ENCODE results near the gene PTBP1. TPM values are rescaled to one million over a fixed set of nuclear protein-coding genes. Genes with fewer than 3 reads are reported as not detected.

Gene PTBP1
- total and polyA plus RNA-seq, 9 of the 15 experiments (the other 6 are each of a cell fraction or from before 2014, with no cell fraction given) = 14.0 to 759 (median 234) TPM

DNA sequence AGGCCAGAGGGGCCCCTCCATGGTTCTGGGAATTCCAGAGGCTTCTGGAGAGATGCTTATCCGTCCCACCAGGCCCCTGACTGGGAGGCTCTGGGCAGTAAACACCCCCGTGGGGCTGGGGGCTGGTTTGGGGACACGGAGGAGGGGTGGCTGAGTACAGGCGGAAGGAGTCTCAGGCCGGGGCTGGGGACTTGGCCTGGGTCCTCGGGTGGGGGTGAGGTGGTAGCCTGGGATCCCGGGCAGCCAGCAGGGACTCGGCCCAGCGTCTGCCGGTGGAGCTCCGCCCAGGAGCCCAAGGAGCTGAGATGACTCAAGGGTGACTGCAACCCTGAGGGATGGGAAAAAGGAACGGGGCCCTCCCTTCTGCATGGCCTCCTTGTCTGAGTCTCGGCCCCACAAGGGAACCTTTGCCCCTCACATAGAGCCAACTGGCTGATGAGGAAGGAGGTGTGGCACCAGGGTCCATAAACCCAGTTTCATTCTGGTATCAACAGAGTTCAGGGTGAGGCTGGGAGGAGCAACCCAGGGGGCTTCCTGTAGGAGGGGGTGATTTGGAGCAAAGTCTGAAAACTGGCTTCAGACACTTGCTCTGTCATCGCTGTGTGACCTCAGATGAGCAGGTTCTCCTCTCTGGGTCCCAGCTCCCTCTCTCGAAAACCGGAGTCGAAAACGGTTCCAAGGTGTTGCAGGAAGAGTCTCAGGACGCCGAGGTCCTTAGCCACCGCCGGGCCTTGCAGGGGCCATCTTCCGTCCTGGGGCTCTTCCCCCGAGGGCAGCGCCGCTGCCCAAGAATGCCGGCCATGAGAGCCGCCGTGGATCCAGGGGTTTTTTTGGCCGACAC is 45.5 kb upstream of the PTBP1 start:
- ChIA-PET POLR2A (interaction anchor here (0.6 kb wide), 1 partner anchor 104 kb away, joined by 3 read pairs; no protein-coding TSS in a partner anchor), CTCF (ENCODE audit: low intra/inter-chr PET ratio) (no interaction called here)
- Histone ChIP-seq H3K4me3 (no peak overlapping the region), H3K4me2 (ENCODE audit: insufficient read depth, low read length) (no peak overlapping the region), H3K79me2 (ENCODE audit: control insufficient read depth, insufficient read depth, low read length) (no peaks in the 10 kb centered on the region), H4K20me1 (replicated peaks; ENCODE audit: control insufficient read depth, insufficient read depth, low read length) (no peaks in the 10 kb centered on the region), H3K36me3 (ENCODE audit: control insufficient read depth, insufficient read depth, low read length) (no peaks in the 10 kb centered on the region), H3K27me3 (ENCODE audit: control insufficient read depth in 2 of 2, insufficient read depth in 2 of 2, low read length in 2 of 2) (no peaks in the 10 kb centered on the region), H3K4me1 (replicated peaks in 1 of 2; ENCODE audit: control insufficient read depth in 2 of 2, insufficient read depth in 2 of 2, low read length in 2 of 2) (peaks cover 11 to 57% of the 10 kb centered on the region in 2 experiments; a peak in 4 of 5 replicates), H3K9ac (ENCODE audit: insufficient read depth in 1 of 2, low read depth in 2 of 2, low read length in 2 of 2) (peak overlapping the region in 1 of 2 experiments; percentile 49; a peak in 2 of 4 replicates), H2AFZ (ENCODE audit: low read depth, low read length) (peak overlapping the region; percentile 8; the same call in 1 of the 2 replicates), H3K9me3 (replicated peaks; ENCODE audit: control insufficient read depth, insufficient read depth, low read depth, low read length) (peaks cover 5% of the 10 kb centered on the region; the same call in 1 of the 2 replicates), H3K9me1 (ENCODE audit: control insufficient read depth, insufficient read depth, low read length) (no peaks in the 10 kb centered on the region), H3K27ac (ENCODE audit: extremely low read depth, low read depth, low read length) (no peak overlapping the region)
- peak; percentile 57 to 68 (median 58) for DNase-seq (ENCODE audit: extremely low read depth in 1 of 4, low spot score in 3 of 4)
- in situ Hi-C loops (cut with MboI) = loop anchor here (25.0 kb wide), 1 partner anchor 486 kb away; the partner anchor contains the start of genes ATP5F1D, CBARP and MIDN
- 50% methylated on average over 26 of the region's 30 CpGs for WGBS (ENCODE audit: insufficient coverage, low coverage, missing lambda C conversion rate)
- intact Hi-C loops (cut with micrococcal nuclease) = no loop called here
- ATAC-seq = peak; percentile 50
- no peak for FAIRE-seq
- BruUV-seq (replicated peaks) = no TSS peak
- TF ChIP-seq FOSL1 (tag; conservative IDR thresholded peaks at IDR 0.05) (peak; percentile 67), RCOR1 (IDR thresholded peaks at IDR 0.05; ENCODE audit: borderline replicate concordance in 1 of 2, low read depth in 2 of 2, low read length in 2 of 2) (0 out of 4 replicates have a peak, but pooled peaks of 1 of the 2 experiments have one; percentile 13), RBM25 (IDR thresholded peaks at IDR 0.05; ENCODE audit: low read depth, low read length, severe bottlenecking) (peak; percentile 57), NCOR1 (IDR thresholded peaks at IDR 0.05) (no peak), ZBTB7A (IDR thresholded peaks at IDR 0.05; ENCODE audit: borderline replicate concordance, control insufficient read depth, low read depth, low read length) (0 out of 2 replicates have a peak, but pooled peaks have one; percentile 11), SLC30A9 (CRISPR knock-in tag; IDR thresholded peaks at IDR 0.05) (no peak), ZFP36 (IDR thresholded peaks at IDR 0.05; ENCODE audit: low read depth, low read length, partially characterized antibody) (peak; percentile 97), PHF20 (IDR thresholded peaks at IDR 0.05; ENCODE audit: partially characterized antibody) (peak; percentile 24), ZFX (CRISPR knock-in tag; IDR thresholded peaks at IDR 0.05) (peak; percentile 25; the same call in 1 of the 2 replicates), BCOR (IDR thresholded peaks at IDR 0.05) (peak; percentile 91)

All from K562 (cell line).